HEK293 (cell line): ENCODE results near the gene DLX5.

Experiments used
- CTCF ChIA-PET: fragments of 350-600 bp; formaldehyde crosslinking; extraction: SDS; loops from one replicate; lab custom pipeline; 2021; ENCODE audit warnings: antibody characterized with exemption; lab: Yijun Ruan, JAX
- POLR2A ChIA-PET: fragments of 300-600 bp; formaldehyde crosslinking; extraction: SDS; loops from one replicate; lab custom pipeline; 2020; ENCODE audit warnings: antibody characterized with exemption, inconsistent platforms; lab: Yijun Ruan, JAX
- H3K27ac ChIP-seq: fragments of 200-500 bp; sonication (Bioruptor generic); 2 replicates; pipeline ENCODE4 v1.5.1; 2014; ENCODE audit warnings: low read depth, low read length, control low read depth, inconsistent platforms; ENCODE audit errors: extremely low read depth
- H3K36me3 ChIP-seq, 2 experiments: fragments of 200-500 bp in 1 of 2; sonication (Bioruptor generic) in 1 of 2; 1 replicate in 1 of 2; 2 replicates in 1 of 2; pipeline ENCODE4 v1.5.1; 2014 to 2017; ENCODE audit warnings: inconsistent platforms in 2 of 2, low read length in 2 of 2; ENCODE audit not compliant: control insufficient read depth in 2 of 2, insufficient read depth in 1 of 2
- H3K4me1 ChIP-seq: fragments of 200-500 bp; sonication (Bioruptor generic); 2 replicates; pipeline ENCODE4 v1.5.1; 2014; ENCODE audit warnings: mild to moderate bottlenecking, low read length, inconsistent platforms; ENCODE audit not compliant: control insufficient read depth, insufficient read depth
- H3K4me3 ChIP-seq: 2 replicates; pipeline ENCODE4 v1.5.1; 2011; ENCODE audit warnings: low read depth, mild to moderate bottlenecking, control low read depth, low read length, moderate library complexity
- H3K9me3 ChIP-seq: fragments of 200-500 bp; sonication (Bioruptor generic); 2 replicates; pipeline ENCODE4 v1.5.1; 2014; ENCODE audit warnings: low read depth, low read length, inconsistent platforms; ENCODE audit not compliant: control insufficient read depth, insufficient read depth
- EGR2 ChIP-seq: fragments of 450-650 bp; formaldehyde crosslinking; IDR thresholded peaks from 2 replicates; pipeline ENCODE4 v1.5.1; 2016; ENCODE audit warnings: low read depth, missing biosample characterization, missing genetic modification characterization
- GLI2 ChIP-seq: fragments of 450-650 bp; formaldehyde crosslinking; IDR thresholded peaks from 2 replicates; pipeline ENCODE4; 2017; ENCODE audit warnings: missing biosample characterization, missing genetic modification characterization, low read depth, borderline replicate concordance
- HOXD13 ChIP-seq: sonication (generic); formaldehyde crosslinking; IDR thresholded peaks from 2 replicates; pipeline ENCODE4 v1.8.0; 2022; ENCODE audit warnings: missing genetic modification reagents, borderline replicate concordance
- REPIN1 ChIP-seq: fragments of 450-650 bp; formaldehyde crosslinking; IDR thresholded peaks from 2 replicates; pipeline ENCODE4 v1.5.1; 2017; ENCODE audit warnings: missing biosample characterization, missing genetic modification characterization, low read depth
- TRIM28 ChIP-seq: IDR thresholded peaks from 2 replicates; pipeline ENCODE4 v1.6.1; 2011; ENCODE audit warnings: low read length, control low read depth, borderline replicate concordance
- YY2 ChIP-seq: fragments of 450-650 bp; formaldehyde crosslinking; IDR thresholded peaks from 2 replicates; pipeline ENCODE4 v1.5.1; 2016; ENCODE audit warnings: missing biosample characterization, missing genetic modification characterization
- ZNF121 ChIP-seq: fragments of 450-650 bp; formaldehyde crosslinking; IDR thresholded peaks from 2 replicates; pipeline ENCODE4 v1.5.1; 2016; ENCODE audit warnings: missing biosample characterization, missing genetic modification characterization
- ZNF148 ChIP-seq: fragments of 450-650 bp; formaldehyde crosslinking; IDR thresholded peaks from 2 replicates; pipeline ENCODE4 v1.5.0; 2017; ENCODE audit warnings: missing biosample characterization, missing genetic modification characterization, borderline replicate concordance
- ZNF174 ChIP-seq: fragments of 450-650 bp; formaldehyde crosslinking; IDR thresholded peaks from 2 replicates; pipeline ENCODE4 v1.5.0; 2017; ENCODE audit warnings: missing biosample characterization, mild to moderate bottlenecking, missing genetic modification characterization
- ZNF19 ChIP-seq: fragments of 450-650 bp; formaldehyde crosslinking; IDR thresholded peaks from 2 replicates; pipeline ENCODE4; 2016; ENCODE audit warnings: missing biosample characterization, missing genetic modification characterization, low read depth
- ZNF366 ChIP-seq: fragments of 450-650 bp; formaldehyde crosslinking; conservative IDR thresholded peaks from 2 replicates; pipeline ENCODE4 v1.5.1; 2016; ENCODE audit warnings: missing biosample characterization, missing genetic modification characterization
- ZNF510 ChIP-seq: fragments of 450-650 bp; formaldehyde crosslinking; IDR thresholded peaks from 2 replicates; pipeline ENCODE4 v1.5.1; 2018; ENCODE audit warnings: mild to moderate bottlenecking, missing genetic modification characterization, missing biosample characterization; ENCODE audit not compliant: insufficient replicate concordance
- ZNF529 ChIP-seq: fragments of 450-650 bp; formaldehyde crosslinking; IDR thresholded peaks from 2 replicates; pipeline ENCODE4 v1.5.1; 2017; ENCODE audit warnings: missing genetic modification characterization, missing biosample characterization; ENCODE audit not compliant: insufficient replicate concordance
- ZNF530 ChIP-seq: fragments of 450-650 bp; formaldehyde crosslinking; IDR thresholded peaks from 2 replicates; pipeline ENCODE4 v1.5.1; 2016; ENCODE audit warnings: low read depth, missing biosample characterization, missing genetic modification characterization
- ZNF580 ChIP-seq: fragments of 450-650 bp; formaldehyde crosslinking; IDR thresholded peaks from 2 replicates; pipeline ENCODE4 v1.5.1; 2016; ENCODE audit warnings: missing biosample characterization, missing genetic modification characterization
- ZNF76 ChIP-seq: fragments of 450-650 bp; formaldehyde crosslinking; IDR thresholded peaks from 2 replicates; pipeline ENCODE4; 2016; ENCODE audit warnings: low read depth, missing biosample characterization, missing genetic modification characterization, borderline replicate concordance
- ZSCAN18 ChIP-seq: fragments of 450-650 bp; formaldehyde crosslinking; IDR thresholded peaks from 2 replicates; pipeline ENCODE4 v1.5.1; 2016; ENCODE audit warnings: missing biosample characterization, missing genetic modification characterization
- TF ChIP-seq, protein P1 (sequence below): fragments of 450-650 bp; formaldehyde crosslinking; IDR thresholded peaks from 2 replicates; pipeline ENCODE4 v1.5.1; 2017; ENCODE audit warnings: missing biosample characterization, missing genetic modification characterization
- TF ChIP-seq, protein P2 (sequence below): fragments of 450-650 bp; formaldehyde crosslinking; IDR thresholded peaks from 2 replicates; pipeline ENCODE4 v1.5.1; 2016; ENCODE audit warnings: missing biosample characterization, missing genetic modification characterization

The DLX5 gene

DNA sequence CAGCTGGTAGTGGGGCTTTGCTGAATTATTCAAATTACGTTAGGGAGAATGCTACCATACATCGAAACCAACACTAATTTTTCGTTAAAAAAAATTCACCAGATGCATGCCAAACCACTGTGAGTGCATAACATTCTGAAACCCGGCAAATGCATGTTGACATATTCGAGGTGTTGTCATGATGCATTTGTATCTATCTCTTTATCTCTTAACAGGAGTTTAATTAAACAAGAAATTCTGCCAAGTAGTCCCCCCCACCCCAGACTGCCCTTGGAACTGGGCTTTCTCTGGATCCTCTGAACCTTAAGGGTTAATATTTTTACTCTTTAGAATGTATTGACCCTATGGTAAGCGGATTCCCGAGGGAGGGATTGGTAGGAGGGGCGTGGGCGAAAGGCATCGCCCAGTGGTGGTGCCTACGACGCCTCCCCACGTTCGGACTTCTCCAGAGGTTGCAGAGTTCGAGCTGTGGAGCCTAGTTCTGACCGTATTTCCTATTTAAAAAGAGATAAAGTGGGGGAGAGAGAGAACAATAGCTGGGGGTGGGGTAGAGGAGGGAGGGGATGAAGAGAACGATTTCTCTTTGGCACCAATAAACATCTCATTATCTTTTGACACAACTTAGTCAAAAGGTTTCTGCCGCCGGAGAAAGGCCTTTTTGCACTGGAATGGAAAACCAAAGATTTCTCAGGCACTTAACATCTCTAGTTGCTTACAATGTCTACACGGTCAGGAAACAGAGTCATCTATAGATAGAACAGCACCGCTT is 12.1 kb downstream of the DLX5 start:
- TF ChIP-seq EGR2 (0 out of 2 replicates have a peak, but pooled peaks have one; percentile 10), TRIM28 (no peak)
- ChIA-PET CTCF (interaction anchor here (0.6 to 2.6 kb wide), 3 partner anchors 15 to 918 kb away, joined by 3 to 6 read pairs (median 5); no protein-coding TSS in a partner anchor), POLR2A (no interaction called here)
- peaks cover 8% of the 10 kb centered on the region for H3K4me1 ChIP-seq
- H3K27ac ChIP-seq = no peak overlapping the region
- H3K4me3 ChIP-seq = no peak overlapping the region
- peaks cover 15 to 24% of the 10 kb centered on the region in 2 experiments for H3K36me3 ChIP-seq
- H3K9me3 ChIP-seq = no peaks in the 10 kb centered on the region

GRCh38 chr7:97011536-97012364 is 12.9 kb downstream of the DLX5 start:
- peaks cover 8% of the 10 kb centered on the region for H3K4me1 ChIP-seq
- TF ChIP-seq ZNF174 (tag by site-specific recombination) (no peak), ZNF121 (no peak), ZSCAN18 (tag by site-specific recombination) (no peak), ZNF580 (tag by site-specific recombination) (no peak), ZNF19 (tag by site-specific recombination) (no peak), GLI2 (tag by site-specific recombination) (no peak), YY2 (tag by site-specific recombination) (no peak), ZNF510 (tag by site-specific recombination) (no peak), ZNF529 (no peak)
- TF ChIP-seq, protein P1, sequence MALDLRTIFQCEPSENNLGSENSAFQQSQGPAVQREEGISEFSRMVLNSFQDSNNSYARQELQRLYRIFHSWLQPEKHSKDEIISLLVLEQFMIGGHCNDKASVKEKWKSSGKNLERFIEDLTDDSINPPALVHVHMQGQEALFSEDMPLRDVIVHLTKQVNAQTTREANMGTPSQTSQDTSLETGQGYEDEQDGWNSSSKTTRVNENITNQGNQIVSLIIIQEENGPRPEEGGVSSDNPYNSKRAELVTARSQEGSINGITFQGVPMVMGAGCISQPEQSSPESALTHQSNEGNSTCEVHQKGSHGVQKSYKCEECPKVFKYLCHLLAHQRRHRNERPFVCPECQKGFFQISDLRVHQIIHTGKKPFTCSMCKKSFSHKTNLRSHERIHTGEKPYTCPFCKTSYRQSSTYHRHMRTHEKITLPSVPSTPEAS (tag by site-specific recombination) = no peak
- POLR2A ChIA-PET = no interaction called here

DNA sequence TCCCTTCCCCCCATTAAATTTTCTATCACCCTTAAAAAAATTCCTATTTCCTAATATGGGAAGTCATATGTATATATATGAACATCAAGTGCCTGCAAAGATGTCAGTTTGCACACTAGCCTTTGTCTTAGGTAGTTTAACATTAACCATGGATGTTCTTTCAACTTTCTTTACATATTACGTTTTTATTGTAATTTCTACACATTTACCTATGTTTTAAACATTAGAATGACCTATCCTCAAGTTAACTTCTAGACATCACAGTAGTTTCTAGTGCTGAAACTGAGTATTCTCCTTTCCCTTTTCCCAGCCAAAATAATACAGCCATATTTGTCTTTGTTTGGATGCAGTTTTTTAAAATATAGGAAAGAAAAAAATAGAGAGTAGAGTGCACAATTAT is 13.5 kb downstream of the DLX5 start:
- Histone ChIP-seq H3K27ac (no peak overlapping the region), H3K4me3 (no peak overlapping the region), H3K36me3 (peaks cover 15 to 24% of the 10 kb centered on the region in 2 experiments), H3K4me1 (peaks cover 8% of the 10 kb centered on the region), H3K9me3 (no peaks in the 10 kb centered on the region)
- ChIA-PET CTCF (no interaction called here), POLR2A (no interaction called here)
- no peak for TF ChIP-seq REPIN1 (tag by site-specific recombination)
- TF ChIP-seq ZNF148 = no peak
- no peak for TF ChIP-seq HOXD13 (CRISPR knock-in tag)
- TF ChIP-seq ZNF366 (tag by site-specific recombination) = no peak
- TF ChIP-seq, protein P2, sequence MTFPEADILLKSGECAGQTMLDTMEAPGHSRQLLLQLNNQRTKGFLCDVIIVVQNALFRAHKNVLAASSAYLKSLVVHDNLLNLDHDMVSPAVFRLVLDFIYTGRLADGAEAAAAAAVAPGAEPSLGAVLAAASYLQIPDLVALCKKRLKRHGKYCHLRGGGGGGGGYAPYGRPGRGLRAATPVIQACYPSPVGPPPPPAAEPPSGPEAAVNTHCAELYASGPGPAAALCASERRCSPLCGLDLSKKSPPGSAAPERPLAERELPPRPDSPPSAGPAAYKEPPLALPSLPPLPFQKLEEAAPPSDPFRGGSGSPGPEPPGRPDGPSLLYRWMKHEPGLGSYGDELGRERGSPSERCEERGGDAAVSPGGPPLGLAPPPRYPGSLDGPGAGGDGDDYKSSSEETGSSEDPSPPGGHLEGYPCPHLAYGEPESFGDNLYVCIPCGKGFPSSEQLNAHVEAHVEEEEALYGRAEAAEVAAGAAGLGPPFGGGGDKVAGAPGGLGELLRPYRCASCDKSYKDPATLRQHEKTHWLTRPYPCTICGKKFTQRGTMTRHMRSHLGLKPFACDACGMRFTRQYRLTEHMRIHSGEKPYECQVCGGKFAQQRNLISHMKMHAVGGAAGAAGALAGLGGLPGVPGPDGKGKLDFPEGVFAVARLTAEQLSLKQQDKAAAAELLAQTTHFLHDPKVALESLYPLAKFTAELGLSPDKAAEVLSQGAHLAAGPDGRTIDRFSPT (tag by site-specific recombination) = no peak
- TF ChIP-seq ZNF530 (tag by site-specific recombination) = no peak
- TF ChIP-seq ZNF76 = no peak
- TF ChIP-seq, all 188 proteins: peak for 0

More at GRCh38 chr7:97011536-97012364, 12.9 kb downstream of the DLX5 start:
- H3K9me3 ChIP-seq = no peaks in the 10 kb centered on the region
- no peak overlapping the region for H3K27ac ChIP-seq
- no peak overlapping the region for H3K4me3 ChIP-seq
- peaks cover 15 to 24% of the 10 kb centered on the region in 2 experiments for H3K36me3 ChIP-seq
- CTCF ChIA-PET = interaction anchor here (0.6 kb wide), 1 partner anchor 113 kb away, joined by 6 read pairs; no protein-coding TSS in a partner anchor
